Activated CD4-positive, alpha-beta T cell treated with anti-CD3 and anti-CD28 coated beads, Interleukin-2, Interleukin-4, amounts not matched to agents 100 ng/mL and 50 ng/mL, durations not matched to agents 16 hours and 8 hours (primary cell): ENCODE data around the gene ZNF521.
"Not testable (repeated sequence)": the region's sequence is repeated elsewhere in the genome, so short reads cannot be mapped to it uniquely, and the experiment has no call there.

Source experiments
- DNase-seq: peaks from one replicate; pipeline ENCODE4 v3.0.0-alpha.2; 2020; ENCODE audit warnings: low spot score

The ZNF521 gene

DNA sequence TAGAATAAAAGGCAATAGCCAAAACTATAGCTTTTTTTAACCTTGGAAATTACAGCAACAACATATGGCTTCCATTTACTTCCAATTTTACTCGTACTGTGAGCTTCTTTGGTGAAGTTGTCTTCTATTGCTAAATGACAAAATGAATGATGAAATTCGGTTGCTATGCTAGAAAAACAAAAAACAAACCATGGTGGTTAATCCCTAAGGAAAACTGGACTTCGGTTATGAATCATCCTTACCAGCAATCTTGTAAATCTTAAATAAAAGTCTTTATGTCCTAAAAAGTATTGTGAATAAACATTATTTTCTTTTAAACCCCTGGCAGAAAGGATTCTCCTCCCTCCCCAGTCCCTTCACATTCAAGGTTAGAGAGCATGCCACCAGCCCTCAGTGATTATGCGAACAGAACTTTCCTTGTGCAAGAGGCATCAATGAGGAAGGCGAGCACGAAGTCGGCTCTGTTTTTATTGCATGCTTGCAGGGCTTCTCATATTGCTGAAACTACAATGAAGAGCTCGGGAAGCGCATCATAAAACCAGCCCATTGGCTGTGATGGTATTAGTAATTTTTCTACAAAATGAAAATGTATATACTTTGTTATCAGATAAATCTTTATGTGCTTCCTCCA lies 62.9 kb downstream of the ZNF521 start:
- no peak for DNase-seq

DNA sequence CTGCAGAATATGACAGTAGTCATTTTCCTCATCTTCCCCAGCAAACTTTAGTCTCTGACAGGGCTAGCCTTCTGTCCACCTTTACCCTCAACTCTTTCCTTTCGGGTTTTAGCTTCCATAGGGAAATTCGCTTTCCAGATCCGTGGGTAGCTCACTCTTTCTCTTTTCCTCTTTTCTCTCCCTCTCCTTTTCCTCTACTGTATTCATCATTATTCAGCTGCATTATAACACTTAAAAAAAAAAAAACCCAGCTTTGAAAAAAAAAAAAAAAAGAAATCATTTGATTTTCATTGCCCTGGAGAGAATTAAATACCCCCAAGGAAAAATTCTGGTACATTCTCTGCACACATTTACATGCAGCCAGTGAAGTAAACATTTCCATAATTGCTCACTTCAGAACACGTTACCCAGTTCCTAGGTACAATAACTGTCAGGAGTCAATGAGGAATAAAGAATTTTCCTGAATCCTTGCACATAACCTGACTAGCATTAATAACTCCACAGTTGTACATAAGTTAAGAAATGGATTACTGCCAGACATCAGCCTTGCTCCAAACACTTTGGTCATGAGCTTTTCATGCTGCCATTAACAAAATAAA lies 63.5 kb downstream of the ZNF521 start:
- no peak for DNase-seq

DNA sequence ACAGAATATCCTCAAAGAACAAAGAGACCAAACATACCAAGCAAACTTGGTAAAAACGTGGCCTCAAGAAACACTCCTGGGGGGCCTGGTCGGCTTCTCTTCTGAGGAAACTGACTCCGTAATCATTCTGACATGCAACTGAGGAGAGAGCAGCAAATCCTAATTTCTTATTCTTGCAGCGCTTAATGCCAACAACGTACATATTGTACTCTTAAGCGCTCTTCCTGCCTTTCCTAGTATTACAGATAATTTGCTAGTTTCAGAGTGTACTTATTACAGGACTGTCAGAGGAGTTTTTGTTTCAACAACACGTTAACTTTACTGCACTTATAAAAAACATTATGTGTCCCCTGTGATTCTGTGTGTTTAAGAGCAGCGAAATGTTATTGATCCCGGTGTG lies 64.9 kb downstream of the ZNF521 start:
- no peak for DNase-seq

DNA sequence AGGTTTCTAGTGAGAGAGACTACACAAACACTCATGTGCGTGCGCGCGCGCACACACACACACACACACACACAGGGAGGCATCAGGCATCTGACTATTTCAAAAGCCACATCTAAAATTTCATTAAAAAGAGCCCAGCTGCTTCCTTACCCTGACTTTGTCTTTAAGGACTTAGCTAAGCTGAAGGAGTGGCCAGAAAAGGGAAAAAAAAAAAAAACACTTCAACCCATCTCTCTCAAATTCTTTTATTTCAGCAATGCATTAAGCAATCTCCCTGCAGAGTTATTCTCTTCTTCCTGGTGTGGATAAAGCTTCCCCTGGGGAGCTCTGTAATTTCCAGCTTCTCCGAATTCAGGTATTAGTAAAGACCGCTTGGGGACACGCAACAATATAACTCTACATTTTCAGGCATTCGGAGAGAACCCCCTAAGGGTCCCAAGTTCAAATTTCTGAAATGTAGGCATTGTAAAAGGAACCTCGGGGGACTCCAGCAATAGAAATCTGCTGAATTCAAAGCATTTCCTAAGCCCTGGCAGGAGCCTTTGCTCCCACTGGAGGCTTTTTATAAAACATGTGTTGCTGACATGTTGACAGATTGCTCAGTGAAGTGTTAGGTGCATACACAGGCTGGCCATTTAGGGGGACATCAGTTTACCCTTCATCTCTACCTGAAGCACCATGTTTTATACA lies 67.0 kb downstream of the ZNF521 start:
- no peak for DNase-seq

DNA sequence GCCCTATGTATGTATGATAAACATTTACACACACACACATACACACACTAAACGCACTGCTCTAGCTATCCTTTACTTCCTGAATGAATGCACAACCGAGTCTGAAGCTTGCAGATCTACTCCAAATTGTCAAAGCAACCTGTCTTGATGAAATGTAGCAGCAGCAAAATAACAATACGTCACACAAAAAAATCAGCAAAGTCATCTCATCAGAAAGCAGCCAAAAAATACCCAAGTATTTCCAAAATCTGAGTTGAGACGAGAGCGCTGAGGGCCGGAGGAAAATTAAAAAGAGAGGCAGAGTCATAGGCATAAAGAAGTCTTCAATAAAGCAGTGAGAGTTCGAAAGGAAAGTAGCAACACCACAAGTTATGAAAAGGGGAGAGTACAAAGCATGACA lies 67.7 kb downstream of the ZNF521 start:
- DNase-seq, result no peak

DNA sequence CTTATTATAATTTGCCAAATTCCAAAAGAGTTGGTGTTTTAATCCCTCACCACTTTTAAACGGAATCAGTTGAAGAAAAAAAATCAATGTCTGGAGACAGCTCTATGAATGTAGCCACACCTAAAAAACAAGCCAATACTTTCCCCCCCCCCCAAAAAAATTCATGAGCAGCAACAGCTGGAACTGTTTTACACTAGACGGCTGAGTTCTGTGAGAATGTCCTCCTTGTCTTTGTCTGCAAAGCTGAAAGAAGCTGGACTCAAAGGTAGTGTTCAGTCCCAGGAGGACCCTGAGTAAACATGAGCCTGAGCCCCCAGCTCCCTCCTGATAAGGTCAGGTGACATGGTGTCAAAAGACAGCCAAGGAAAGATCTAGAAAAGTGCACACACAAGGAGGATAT lies 68.2 kb downstream of the ZNF521 start:
- no peak for DNase-seq

DNA sequence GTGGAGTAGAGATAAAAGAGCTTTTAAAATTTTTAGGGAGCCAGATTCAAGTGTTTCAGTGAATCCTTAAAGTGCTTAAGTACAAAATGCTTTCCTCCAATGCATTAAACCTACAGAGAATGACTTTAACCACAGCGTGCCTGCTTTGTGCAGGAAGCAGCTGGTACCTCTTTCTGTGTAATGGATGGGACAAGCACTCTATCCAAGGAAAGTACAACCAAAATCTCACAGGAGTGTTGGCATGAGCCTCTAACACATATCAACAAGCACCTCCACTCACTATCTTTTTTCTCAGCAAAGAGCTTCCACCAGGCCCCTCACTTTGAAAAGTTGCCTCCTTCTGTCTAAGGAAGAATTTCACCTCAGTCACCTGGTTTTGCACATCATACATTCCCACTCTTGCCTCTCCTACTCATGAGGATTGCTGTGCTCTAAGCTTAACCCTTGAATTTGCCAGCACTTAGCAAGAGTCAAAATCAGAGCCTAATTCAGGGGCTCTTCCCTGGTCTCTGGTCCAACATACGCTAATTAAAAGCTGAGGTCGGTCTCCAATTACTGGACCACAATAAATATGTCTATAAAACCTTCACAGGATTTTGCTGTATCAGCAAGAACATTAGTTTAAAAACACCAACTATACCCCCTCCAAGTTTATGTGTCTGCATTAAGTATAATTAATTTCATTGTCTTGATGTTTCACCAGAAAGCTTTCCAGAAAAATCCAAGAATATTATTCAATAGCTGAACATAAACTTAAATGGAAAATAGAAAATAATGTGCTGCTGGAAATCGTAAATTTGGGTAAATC lies 68.9 kb downstream of the ZNF521 start:
- no peak for DNase-seq

DNA sequence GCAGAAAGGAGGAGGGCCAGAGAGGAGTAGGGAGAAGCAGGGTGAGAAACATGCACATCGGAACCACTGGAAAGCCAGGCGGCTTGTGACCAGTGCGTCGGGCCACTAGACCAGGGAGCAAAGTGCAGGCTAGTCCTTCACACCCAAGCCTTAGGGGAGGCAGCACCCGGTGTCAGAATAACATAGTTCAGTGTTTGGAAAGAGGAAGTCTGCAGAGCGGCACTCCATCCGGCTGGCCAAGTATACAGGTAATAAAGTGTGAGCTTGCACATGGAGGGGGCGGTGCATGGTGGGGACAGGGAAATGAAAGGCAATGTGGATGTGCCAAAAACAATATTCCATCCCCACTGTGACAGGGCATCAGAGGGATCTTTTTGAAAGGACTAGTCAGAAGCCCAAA lies 69.7 kb downstream of the ZNF521 start:
- no peak for DNase-seq

DNA sequence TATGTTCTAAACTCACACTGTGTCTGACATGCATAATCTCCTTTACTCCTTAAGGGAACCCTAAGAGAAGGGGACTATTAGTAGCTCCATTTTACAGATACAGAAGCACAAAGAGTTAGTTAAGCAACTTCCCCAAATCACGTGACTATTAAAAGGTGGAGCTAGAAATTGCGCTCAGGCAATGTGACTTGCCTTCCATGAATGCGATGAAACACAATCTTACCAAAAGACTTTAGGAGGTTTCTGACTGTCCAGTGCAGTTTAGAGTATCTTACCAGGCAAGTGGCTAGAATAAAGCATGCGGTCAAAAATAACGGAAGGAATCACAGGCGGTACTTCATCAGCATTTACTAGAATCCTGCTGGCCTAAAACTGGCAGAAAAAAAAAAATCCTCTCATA lies 70.4 kb downstream of the ZNF521 start:
- DNase-seq, result no peak

DNA sequence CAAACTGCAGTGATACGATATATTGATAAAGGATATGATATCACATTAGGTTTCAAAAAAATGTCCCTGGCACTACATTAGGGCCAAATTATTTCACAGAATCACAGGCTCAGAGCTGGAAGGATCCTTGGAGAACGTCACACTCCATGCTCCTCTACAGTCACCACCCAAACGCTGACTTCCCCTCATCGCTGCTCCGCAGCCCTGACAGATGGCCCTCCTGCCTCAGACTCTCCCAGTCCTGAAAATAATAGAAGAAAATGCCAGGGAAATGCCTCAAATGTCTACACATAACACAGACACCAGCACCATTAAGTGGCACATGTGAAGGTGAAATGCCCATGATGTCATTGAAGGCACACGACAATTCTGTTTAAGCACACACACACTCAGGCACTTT lies 72.0 kb downstream of the ZNF521 start:
- no peak for DNase-seq

DNA sequence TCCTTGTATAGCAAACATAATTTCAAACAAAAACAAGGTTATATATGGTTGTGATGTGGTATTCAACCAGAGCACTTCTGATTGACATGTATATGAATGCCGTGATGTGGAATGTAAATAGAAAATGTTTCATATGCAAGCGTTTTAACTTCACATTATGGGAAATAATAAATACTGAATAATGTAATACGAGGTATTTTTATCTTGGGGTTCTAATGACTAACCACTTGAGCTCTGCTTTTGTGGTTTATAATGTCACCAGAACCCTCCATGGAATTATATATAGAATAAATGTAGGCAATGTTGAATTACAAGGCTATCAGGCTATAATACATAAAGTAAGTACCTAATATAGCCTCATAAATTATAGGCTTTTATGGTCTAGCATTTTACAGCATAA lies 72.4 kb downstream of the ZNF521 start:
- DNase-seq, result no peak

DNA sequence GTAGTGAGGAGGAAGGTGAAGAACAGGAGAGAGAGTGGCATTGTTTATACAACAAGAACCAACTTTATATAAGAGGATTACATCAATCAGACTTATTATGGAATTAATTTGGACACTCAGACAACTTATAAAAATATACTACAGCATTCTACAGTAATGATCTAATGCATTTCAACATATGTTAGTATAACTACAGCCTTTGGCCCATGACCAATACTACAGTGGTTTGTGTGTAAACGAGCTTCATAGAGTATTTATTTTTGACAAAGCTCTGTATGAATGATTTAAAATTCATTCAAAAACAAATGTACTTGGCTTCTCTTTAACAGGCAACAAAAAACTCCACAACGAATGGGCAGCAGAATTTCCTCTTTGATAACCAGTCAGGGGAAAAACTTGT lies 72.8 kb downstream of the ZNF521 start:
- DNase-seq, result no peak

DNA sequence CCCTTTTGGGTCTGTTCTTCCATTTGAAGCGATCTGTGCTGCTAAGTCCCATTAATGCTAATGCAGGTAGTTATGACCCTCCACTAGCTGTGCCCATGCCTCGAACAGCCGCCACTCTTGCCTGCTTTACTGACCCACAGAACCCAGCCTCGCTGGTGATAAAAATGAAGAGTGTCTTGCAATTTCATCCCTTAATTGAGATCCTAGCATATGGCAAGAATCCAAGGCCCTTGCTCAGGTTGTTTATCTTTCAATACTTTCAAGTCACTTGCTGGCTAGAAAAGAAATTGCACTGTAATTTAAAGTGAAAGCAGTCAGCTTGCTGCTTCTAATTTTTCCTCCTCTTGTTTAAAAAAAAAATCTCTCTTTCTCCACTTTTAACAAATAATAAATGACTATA lies 73.6 kb downstream of the ZNF521 start:
- DNase-seq, result no peak

DNA sequence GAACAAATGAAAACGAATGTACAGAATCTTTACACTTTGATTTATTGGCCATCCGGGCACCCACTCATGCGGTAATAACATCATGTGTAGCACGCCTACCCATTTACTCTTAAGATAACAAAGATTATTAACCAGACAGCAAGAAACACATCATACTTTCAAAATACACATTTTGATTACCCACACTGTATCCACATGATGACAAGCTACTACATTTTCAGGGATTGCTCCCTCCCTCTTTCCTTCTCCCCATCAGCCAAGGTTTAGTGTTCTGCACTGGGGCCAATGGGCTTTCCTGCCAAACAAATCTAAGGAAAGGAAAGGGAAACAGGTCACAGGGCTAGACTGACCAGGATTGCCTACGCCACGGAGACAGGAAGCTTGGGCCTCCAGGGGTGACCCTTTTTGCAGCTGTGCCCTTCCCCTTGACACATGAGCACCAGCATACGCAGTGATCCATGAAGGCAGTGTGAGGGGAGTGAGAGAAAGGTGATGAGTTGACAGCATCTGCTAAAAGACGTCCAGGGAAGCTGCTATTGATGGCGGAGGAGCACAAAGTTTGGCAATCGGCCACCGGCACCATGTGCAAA lies 76.5 kb downstream of the ZNF521 start:
- DNase-seq, result no peak

DNA sequence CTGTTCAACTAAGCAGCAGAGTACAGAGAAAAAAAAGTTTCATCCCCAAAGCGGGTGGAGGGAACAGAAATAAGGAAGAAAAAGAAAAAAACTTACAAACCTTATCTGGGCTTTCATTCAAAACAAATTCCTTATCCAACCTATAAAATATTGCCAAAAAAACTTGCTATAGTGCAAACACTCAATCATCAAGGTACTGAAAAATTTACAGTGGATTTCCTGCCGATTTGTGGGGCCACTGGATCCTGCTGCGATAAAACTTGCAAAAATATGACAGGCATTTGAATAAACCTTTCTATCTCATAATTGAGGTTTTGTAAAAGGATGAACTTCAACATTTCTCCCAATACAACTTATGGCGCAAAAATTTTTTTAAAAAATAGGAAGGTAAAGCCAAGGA lies 77.0 kb downstream of the ZNF521 start:
- no peak for DNase-seq

DNA sequence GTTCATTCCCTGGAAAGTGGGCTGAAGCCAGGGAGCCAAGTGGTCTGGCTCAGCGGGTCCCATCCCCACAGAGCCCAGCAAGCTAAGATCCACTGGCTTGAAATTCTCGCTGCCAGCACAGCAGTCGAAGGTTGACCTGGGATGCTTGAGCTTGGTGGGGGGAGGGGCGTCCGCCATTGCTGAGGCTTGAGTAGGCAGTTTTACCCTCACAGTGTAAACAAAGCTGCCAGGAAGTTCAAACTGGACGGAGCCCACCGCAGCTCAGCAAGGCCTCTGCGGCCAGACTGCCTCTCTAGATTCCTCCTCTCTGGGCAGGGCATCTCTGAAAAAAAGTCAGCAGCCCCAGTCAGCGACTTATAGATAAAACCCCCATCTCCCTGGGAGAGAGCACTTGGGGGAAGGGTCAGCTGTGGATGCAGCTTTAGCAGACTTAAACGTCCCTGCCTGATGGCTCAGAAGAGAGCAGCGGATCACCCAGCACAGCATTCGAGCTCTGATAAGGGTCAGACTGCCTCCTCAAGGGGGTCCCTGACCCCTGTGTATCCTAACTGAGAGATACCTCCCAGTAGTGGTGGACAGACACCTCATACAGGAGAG lies 84.9 kb downstream of the ZNF521 start:
- not testable (repeated sequence) for DNase-seq

DNA sequence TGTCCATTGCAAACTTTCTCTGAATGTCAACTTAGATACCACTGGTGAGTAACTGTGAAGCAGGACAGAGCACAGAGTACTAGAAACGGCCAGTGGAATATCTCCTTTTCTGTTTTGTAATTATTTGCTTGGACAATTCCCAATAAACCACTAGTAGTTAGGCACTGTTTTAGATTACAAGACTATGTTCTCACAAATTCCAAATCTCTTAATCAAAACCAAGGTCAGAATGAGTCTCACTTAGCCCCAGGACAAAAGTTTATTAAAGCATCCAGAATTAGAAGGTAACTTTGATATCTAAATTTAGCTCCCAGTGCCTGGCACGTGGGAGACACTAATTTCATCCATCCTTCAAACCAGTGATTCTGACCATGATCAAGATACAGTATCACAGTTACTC lies 89.0 kb downstream of the ZNF521 start:
- DNase-seq, result no peak

DNA sequence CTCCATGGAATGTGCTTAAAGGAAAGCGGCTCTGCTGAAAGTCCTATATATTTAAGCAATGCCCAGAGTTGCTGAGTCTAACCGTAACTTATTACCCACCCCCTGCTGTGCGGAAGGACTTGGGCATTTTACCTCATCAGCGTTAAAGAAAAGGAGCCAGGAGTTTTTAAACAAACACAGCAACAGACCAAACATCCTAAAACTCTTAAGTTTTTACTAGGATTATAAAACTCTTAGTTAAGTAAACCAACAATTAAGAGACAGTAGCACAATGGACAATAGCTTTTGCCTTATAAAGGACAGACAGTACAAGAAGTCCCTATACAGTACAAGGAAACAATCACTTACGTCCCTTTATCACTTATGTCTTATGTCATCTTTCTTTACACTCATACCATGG lies 90.2 kb downstream of the ZNF521 start:
- DNase-seq, result no peak

DNA sequence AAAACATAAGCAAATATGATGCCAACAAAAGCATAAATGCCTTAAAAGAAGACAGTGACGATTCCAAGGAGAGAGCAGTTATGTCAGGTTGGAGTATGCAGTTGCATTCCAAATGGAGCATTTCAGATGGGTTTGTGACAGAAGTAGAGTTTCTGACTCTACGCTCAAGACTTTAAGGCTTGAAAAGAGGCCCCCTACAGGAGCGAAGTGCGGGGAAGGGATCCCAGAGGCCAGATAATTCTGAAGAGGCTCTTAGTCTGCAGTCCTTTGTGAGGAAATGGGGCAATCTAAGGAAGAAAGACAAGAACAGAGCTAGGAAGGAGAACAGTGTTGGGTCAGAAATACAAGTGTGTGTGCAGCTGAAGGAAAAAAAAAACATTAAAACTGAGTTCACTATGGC lies 95.5 kb downstream of the ZNF521 start:
- no peak for DNase-seq

DNA sequence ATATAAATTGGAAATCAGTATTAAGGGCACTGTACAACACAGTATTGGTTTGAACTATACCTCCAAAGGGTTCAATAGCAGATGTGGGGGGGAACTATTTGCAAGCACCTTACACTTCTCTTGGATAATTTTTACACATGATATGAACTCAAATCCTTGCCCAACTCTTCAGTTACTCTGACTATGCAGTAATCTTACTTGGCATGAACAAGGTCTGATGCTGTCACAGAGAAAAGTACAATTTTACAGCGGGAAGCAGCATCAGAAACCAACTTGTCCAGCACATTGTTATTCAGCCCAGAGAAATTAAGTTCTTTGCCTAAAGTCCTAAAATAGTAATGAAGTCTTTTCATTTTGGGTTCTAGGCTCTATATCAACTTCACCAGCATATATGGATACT lies 98.2 kb downstream of the ZNF521 start:
- DNase-seq, result no peak

DNA sequence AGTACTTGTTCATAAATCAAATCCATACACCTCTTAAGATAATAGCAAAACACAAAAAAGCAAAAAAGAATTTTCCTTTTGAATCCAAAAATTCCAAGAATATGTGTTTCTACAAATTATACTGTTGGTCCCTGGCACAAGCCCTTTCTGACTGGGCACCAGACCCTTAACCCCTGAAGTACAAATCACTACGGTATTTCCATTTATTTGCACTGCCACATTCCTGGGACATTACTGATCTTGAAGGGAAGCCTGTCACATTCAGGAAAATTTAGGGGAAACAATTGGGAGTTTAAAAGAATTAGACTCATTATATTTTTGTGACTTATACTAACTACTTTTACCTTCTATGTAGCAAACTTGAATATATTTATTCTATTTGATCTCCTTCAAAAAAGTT lies 98.8 kb downstream of the ZNF521 start:
- DNase-seq, result no peak

DNA sequence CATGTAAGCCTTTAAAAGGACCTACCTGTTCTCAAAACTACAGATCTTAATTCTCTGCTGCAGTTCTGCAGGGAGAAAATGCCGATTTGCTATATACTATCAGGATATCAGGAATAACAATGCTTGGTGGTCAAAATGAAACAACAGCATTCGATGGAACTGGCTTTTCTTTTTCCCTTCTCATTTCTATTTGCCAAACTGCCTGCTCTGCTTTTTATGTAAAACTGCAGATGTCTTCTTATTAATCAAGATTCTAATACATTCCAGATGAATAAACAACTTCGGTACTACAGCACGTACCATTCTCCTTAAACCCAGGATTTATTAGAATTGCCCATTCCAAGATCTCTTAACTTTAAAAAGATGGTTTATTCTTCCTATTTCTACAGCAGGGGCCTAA lies 100.9 kb downstream of the ZNF521 start:
- DNase-seq, result no peak
